ENCODE results near the gene LARGE1.

Gene LARGE1

DNA sequence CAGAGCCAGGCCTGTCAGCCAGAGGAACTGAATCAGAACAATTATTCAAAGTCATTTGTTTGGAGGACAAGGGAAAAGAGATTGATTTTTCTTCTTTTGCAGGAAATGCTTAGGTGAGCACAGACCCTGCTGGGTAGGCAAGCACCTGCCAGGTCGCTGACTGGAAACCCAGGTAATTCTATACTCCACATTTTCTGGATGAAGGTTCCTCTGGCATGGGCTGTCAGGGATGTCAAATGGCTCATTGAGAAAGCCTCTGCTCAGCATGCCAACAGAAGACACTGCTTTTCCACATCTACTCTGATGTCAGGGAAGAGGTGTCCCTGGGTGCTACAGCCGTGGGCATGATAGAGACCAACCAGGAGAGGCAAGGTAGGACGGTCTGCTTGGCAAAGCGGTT lies 695.4 kb downstream of the LARGE1 start:
- DNase-seq (ENCODE audit: low spot score), result no peak
